ENCODE measurements around the gene SIX5. TPM values are rescaled to one million over a fixed set of nuclear protein-coding genes. Genes with fewer than 3 reads are reported as not detected.
A peak's percentile ranks its signal among the peaks of the same experiment; 100 is the strongest.

The SIX5 gene
- total RNA-seq (1.7 TPM), polyA plus RNA-seq (7.0 TPM)
- long read RNA-seq, donor 1 = 0 reads
- long read RNA-seq, donor 2 = 0 reads
- long read RNA-seq, donor 3, partial matches to known transcripts = 0 of 1 reads
- long read RNA-seq, donor 3, other reads (novel, unspliced or antisense) = 0 of 1 reads
- long read RNA-seq, donor 4, partial matches to known transcripts = 0 of 1 reads
- long read RNA-seq, donor 4, other reads (novel, unspliced or antisense) = 0 of 1 reads
- long read RNA-seq, donor 5, partial matches to known transcripts = 5 of 7 reads
- long read RNA-seq, donor 5, other reads (novel, unspliced or antisense) = 0 of 7 reads
- long read RNA-seq, donor 6, partial matches to known transcripts = 0 of 1 reads
- long read RNA-seq, donor 6, other reads (novel, unspliced or antisense) = 0 of 1 reads
- long read RNA-seq, donor 7 = 0 reads
- long read RNA-seq, donor 8, partial matches to known transcripts = 0 of 1 reads
- long read RNA-seq, donor 8, other reads (novel, unspliced or antisense) = 0 of 1 reads
- long read RNA-seq, donor 9 = 0 reads
- long read RNA-seq, donor 10 = 0 reads

DNA sequence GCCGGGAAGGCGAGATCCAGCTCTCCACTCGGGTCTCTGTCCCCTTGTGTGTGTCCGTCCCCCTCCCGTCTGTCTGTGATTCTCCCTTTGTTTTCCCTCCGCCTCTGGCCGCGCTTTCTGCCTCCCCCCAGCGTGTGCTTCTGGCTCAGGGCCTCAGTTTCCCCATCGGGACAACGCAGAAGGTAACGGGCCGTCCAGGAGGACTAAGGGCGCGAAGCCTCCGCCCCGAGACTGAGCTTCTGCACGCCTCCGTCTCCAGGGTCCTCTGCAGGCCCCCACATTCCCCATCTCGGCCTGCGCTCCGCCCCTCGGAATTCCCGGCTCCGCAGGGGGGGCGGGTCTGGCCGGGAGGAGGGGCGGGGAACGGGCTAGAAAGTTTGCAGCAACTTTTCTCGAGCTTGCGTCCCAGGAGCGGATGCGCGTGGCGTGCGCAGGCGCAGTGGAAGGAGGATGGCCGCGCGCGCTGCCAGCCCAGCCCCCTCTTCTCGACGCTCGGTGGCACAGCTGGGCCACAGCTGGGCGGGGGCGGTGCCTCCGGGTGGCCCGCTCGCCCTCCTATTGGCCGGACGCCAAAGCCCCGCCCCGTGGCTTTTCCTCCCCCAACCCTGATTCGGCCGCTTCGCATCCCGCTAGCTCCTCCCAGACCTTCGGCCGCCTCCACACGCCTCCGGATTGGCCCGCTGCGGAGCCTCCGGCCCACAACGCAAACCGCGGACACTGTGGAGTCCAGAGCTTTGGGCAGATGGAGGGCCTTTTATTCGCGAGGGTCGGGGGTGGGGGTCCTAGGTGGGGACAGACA lies at the start of gene SIX5:
Gene SIX5, minus strand, starts transcription at position 269 of the 799 bp plus-strand sequence. CDS start 408 bp downstream, outside the sequence.
- H3K4me1 ChIP-seq (ENCODE audit: control insufficient read depth in 2 of 2, insufficient read depth in 2 of 2, low read length in 2 of 2) = peaks cover 10 to 47% of the 10 kb centered on the region in 2 donors
- H3K9me3 ChIP-seq (ENCODE audit: control insufficient read depth in 2 of 2, insufficient read depth in 1 of 2, low read length in 1 of 2) = no peaks in the 10 kb centered on the region
- H3K27ac ChIP-seq (ENCODE audit: low read depth in 1 of 2, low read length in 1 of 2) = peak within 1 kb of the TSS; percentile 92 to 97
- peaks cover 0 to 4% of the 10 kb centered on the region in 2 donors for H3K36me3 ChIP-seq (ENCODE audit: control insufficient read depth in 2 of 2, insufficient read depth in 2 of 2, low read length in 1 of 2)
- peaks cover 38 to 70% of the 10 kb centered on the region in 2 donors for H3K27me3 ChIP-seq (ENCODE audit: control insufficient read depth in 2 of 2, insufficient read depth in 1 of 2, low read length in 1 of 2)
- WGBS = under 1% methylated on average over 70 of the region's 70 CpGs
- DNase-seq (ENCODE audit: low read depth in 6 of 9, low spot score in 9 of 9) = peak; percentile 82 to 98 (median 95)
- peak within 1 kb of the TSS; percentile 61 to 70 for H3K4me3 ChIP-seq (ENCODE audit: low read length in 2 of 2)

DNA sequence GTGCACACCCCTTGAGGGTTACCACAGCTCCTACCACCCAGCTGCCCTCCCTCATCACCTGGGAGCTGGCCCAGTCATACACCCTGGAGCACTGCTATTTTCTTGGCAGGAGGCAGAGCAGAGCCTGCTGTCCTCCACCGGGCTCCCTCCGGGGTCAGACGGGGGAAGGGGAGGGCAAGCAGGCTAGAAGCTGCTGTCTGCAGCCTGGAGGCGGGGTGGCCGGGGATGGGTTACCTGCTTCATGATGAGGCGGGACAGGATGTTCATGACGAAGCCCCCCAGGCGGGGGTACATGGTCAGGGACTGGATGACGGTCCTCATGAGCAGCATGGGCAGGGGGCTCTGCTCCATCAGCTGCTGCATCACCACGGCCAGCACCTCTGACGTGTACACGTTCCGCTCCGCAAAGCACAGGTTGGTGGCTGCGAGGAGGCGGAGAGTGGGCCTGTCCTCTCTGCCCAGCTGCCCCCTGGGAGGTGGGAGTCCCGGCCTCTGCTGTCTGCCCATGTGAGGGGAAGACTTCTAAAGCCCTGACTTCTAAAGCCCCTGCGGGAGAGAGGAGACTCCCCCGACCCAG lies 48.8 kb upstream of the SIX5 start:
- Histone ChIP-seq H3K9me3 (ENCODE audit: control insufficient read depth in 2 of 2, insufficient read depth in 1 of 2, low read length in 1 of 2) (no peaks in the 10 kb centered on the region), H3K36me3 (ENCODE audit: control insufficient read depth in 2 of 2, insufficient read depth in 2 of 2, low read length in 1 of 2) (peaks cover 25 to 34% of the 10 kb centered on the region in 2 donors), H3K4me3 (ENCODE audit: low read length in 2 of 2) (no peak overlapping the region), H3K27me3 (ENCODE audit: control insufficient read depth in 2 of 2, insufficient read depth in 1 of 2, low read length in 1 of 2) (peaks cover 2 to 26% of the 10 kb centered on the region in 2 donors), H3K4me1 (ENCODE audit: control insufficient read depth in 2 of 2, insufficient read depth in 2 of 2, low read length in 2 of 2) (peaks cover 0 to 23% of the 10 kb centered on the region in 2 donors), H3K27ac (ENCODE audit: low read depth in 1 of 2, low read length in 1 of 2) (no peak overlapping the region)
- WGBS = 95% methylated on average over 19 of the region's 19 CpGs
- DNase-seq (ENCODE audit: low read depth in 6 of 9, low spot score in 9 of 9) = no peak

DNA sequence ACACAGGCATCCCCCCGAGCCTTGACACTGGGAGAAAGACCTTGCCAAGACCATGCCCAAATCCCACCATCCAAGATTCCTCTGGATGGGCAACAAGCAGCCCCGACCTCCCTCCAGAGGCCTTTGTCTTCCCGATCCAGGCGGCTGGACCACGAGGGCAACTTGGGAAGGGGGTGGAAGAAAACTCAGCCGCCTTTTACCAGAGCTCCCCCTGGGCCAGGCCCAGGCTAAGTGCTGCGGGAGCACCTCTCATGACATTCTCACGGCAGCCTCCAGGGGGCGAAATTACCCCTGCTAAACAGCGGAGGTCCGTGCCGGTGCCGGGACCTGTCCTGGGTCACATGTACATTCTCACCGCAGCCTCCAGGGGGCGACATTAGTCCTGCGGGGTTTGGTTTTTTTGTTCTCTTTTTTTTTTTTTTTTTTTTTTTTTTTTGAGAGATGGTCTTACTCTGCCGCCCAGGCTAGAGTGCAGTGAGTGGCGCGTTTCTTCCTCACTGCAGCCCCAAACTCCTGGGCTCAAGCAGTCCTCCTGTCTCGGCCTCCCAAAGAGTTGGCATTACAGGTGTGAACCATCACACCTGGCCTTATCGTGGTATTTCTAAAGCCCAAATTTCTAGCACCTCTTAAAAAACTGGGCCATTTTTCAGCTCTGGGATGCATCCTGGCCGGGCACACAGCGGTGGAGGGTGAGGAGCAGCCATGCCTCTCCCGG lies 48.1 kb upstream of the SIX5 start:
- Histone ChIP-seq H3K27ac (ENCODE audit: low read depth in 1 of 2, low read length in 1 of 2) (no peak overlapping the region), H3K4me1 (ENCODE audit: control insufficient read depth in 2 of 2, insufficient read depth in 2 of 2, low read length in 2 of 2) (peaks cover 0 to 23% of the 10 kb centered on the region in 2 donors), H3K9me3 (ENCODE audit: control insufficient read depth in 2 of 2, insufficient read depth in 1 of 2, low read length in 1 of 2) (no peaks in the 10 kb centered on the region), H3K36me3 (ENCODE audit: control insufficient read depth in 2 of 2, insufficient read depth in 2 of 2, low read length in 1 of 2) (peaks cover 19 to 29% of the 10 kb centered on the region in 2 donors), H3K4me3 (ENCODE audit: low read length in 2 of 2) (no peak overlapping the region), H3K27me3 (ENCODE audit: control insufficient read depth in 2 of 2, insufficient read depth in 1 of 2, low read length in 1 of 2) (peaks cover 2 to 26% of the 10 kb centered on the region in 2 donors)
- peak; percentile 85 to 98 (median 92) for DNase-seq (ENCODE audit: low read depth in 6 of 9, low spot score in 9 of 9)
- 21% methylated on average over 24 of the region's 24 CpGs for WGBS

DNA sequence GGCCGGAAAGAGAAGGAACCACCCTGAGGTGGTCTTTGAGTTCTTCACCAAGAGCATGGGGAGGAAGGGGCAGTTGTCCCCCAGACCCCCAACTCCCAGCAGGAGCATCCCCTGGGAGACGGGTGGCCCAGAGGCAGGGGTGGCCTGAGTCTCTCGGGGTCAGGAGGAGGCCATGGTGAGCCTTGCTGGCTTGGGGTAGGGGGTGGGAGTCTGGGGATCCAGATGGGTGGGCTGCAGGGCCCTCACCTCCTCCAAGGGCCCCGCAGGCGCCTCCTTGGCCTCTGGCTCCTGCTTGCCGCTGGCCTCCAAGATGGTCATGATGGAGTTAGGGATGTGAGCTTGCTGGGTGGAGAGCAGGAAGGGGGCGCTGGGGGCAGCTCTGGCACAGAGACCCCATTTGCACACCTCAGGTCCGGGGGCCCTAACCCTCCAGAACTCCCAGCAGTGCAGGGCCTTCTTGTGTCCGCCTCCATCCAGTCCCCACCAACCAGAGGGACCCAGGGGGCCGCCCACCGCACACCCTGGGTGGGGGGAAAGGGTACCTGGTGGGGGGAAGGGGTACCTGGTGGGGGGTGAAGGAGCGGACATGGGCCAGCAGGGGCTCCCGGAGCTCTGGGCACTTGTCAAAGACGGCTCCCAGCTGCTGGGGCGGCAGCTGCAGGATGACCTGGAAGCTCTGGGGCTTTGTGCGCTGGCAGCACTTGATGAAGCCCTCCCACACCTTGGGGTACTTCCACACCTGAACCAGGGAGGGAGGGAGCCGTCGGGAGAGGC lies 47.4 kb upstream of the SIX5 start:
- Histone ChIP-seq H3K9me3 (ENCODE audit: control insufficient read depth in 2 of 2, insufficient read depth in 1 of 2, low read length in 1 of 2) (no peaks in the 10 kb centered on the region), H3K4me1 (ENCODE audit: control insufficient read depth in 2 of 2, insufficient read depth in 2 of 2, low read length in 2 of 2) (peaks cover 0 to 23% of the 10 kb centered on the region in 2 donors), H3K27ac (ENCODE audit: low read depth in 1 of 2, low read length in 1 of 2) (no peak overlapping the region), H3K36me3 (ENCODE audit: control insufficient read depth in 2 of 2, insufficient read depth in 2 of 2, low read length in 1 of 2) (peaks cover 14 to 25% of the 10 kb centered on the region in 2 donors), H3K4me3 (ENCODE audit: low read length in 2 of 2) (no peak overlapping the region), H3K27me3 (ENCODE audit: control insufficient read depth in 2 of 2, insufficient read depth in 1 of 2, low read length in 1 of 2) (peaks cover 2 to 26% of the 10 kb centered on the region in 2 donors)
- no peak for DNase-seq (ENCODE audit: low read depth in 6 of 9, low spot score in 9 of 9)
- WGBS = 91% methylated on average over 18 of the region's 18 CpGs

DNA sequence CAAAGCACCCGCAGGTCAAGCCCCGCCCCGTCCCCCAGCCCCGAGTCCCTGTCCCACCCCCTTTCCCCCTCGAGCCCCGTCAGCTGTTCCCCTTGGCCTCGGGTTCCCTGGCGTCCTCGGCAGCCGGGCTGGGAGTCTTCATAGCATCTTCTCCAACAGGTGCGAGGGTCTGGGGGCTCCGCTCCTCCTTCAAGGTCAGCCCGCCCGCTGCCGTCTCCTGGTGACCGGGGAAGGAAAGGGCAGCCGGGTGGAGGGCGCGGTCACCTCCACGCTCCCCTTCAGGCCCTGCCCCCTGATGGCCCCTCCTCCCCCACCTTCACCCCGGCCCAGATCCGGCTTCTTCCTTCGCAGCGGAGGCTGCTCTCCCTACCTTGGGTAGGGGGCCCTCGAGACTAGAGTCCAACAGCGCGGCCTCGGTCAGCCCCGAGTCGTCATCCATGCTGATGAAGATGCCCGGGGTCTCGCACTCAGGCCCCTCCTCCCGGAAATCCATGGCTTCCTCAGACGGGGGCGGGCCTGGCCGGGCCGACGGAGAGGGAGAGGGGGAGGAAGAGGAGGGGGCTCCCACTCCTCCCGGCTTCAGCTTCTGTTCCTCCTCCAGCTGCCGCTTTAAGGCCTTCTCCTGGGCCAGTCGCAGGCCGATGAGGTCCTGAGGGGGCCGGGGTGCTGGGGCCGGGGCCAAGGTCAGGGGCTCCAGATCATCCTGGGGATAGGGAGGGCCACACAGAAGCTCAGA lies 46.6 kb upstream of the SIX5 start:
- 7% methylated on average over 44 of the region's 44 CpGs for WGBS
- DNase-seq (ENCODE audit: low read depth in 6 of 9, low spot score in 9 of 9) = peak in 1 of 9 donors; percentile 39
- H3K27me3 ChIP-seq (ENCODE audit: control insufficient read depth in 2 of 2, insufficient read depth in 1 of 2, low read length in 1 of 2) = peaks cover 2 to 26% of the 10 kb centered on the region in 2 donors
- H3K27ac ChIP-seq (ENCODE audit: low read depth in 1 of 2, low read length in 1 of 2) = no peak overlapping the region
- H3K4me1 ChIP-seq (ENCODE audit: control insufficient read depth in 2 of 2, insufficient read depth in 2 of 2, low read length in 2 of 2) = peaks cover 0 to 23% of the 10 kb centered on the region in 2 donors
- peak overlapping the region; percentile 24 to 46 for H3K4me3 ChIP-seq (ENCODE audit: low read length in 2 of 2)
- H3K36me3 ChIP-seq (ENCODE audit: control insufficient read depth in 2 of 2, insufficient read depth in 2 of 2, low read length in 1 of 2) = peaks cover 6 to 19% of the 10 kb centered on the region in 2 donors
- no peaks in the 10 kb centered on the region for H3K9me3 ChIP-seq (ENCODE audit: control insufficient read depth in 2 of 2, insufficient read depth in 1 of 2, low read length in 1 of 2)

DNA sequence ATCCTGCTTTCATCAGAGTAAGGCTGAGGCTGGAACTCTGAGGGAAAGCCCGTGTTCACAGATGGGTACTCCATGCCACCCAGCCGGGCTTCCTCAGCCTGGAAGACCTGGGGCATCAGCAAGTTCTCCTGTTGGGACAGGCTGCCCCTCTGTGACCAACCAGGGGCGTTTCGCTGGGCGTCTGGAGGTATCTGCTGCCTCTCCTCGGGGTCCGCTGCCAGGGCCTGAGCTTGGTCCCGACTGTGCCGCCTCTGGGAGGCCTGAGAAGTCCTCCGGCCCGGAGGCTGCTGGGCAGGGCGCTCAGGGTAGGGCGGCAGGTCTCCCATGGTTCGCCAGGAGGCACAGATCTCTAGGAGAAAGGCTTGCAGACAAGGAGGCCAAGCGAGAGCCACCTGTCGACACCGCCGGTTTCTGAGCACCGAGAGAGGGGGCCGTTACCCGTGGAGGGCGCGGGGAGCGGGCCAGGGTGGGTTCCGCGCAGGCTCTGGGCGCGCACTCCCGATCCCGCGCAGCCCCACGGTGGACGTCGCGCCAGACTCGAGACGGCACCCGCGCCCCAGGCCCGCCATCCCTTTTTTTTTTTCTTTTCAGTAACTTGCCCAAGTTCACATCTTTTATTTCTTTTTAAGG lies 45.9 kb upstream of the SIX5 start, which contains the start of gene RSPH6A:
Gene RSPH6A, minus strand, starts transcription at position 458 of the 630 bp plus-strand sequence. Its CDS starts 132 bp downstream, at position 326.
- H3K27ac ChIP-seq (ENCODE audit: low read depth in 1 of 2, low read length in 1 of 2) = peak within 1 kb of the TSS in 1 of 2 donors; percentile 31

DNA sequence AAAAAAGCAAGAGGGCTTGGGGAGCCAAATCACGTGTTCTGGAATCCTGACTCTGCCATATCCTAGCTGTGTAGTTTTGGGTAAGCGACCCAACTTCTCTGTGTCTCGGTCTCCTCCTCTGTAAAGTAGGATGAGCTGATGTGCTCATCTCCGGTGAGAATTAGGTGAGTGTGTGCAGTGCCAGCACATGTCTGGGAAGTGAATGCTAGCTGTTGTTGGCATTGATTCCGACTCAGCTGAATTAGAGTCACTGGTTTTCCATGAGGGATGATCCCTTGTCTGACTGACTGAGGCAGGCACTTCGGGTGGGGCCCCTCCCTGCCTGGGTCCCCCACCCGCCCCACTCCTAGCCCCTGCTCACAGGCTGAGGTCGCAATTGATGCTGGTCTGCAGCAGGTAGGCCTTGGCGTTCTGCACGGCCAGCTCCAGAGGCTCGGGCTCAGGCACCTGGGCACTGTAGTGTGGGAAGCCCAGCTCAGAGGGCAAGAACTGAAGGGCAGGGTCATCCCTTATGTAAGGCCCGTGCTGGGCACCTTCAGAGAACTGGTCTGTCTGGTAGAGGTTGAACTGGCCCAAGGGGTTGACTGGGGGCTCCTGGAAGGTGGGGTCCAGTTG lies 45.2 kb upstream of the SIX5 start:
- Histone ChIP-seq H3K36me3 (ENCODE audit: control insufficient read depth in 2 of 2, insufficient read depth in 2 of 2, low read length in 1 of 2) (peaks cover 0 to 9% of the 10 kb centered on the region in 2 donors), H3K4me1 (ENCODE audit: control insufficient read depth in 2 of 2, insufficient read depth in 2 of 2, low read length in 2 of 2) (peaks cover 5 to 33% of the 10 kb centered on the region in 2 donors), H3K9me3 (ENCODE audit: control insufficient read depth in 2 of 2, insufficient read depth in 1 of 2, low read length in 1 of 2) (no peaks in the 10 kb centered on the region), H3K4me3 (ENCODE audit: low read length in 2 of 2) (no peak overlapping the region), H3K27ac (ENCODE audit: low read depth in 1 of 2, low read length in 1 of 2) (peak overlapping the region in 1 of 2 donors; percentile 31), H3K27me3 (ENCODE audit: control insufficient read depth in 2 of 2, insufficient read depth in 1 of 2, low read length in 1 of 2) (peaks cover 2 to 26% of the 10 kb centered on the region in 2 donors)
- 94% methylated on average over 12 of the region's 12 CpGs for WGBS
- DNase-seq (ENCODE audit: low read depth in 6 of 9, low spot score in 9 of 9) = no peak

More for the DNA sequence above, 45.9 kb upstream of the SIX5 start, which contains the start of gene RSPH6A:
- peaks cover 4 to 12% of the 10 kb centered on the region in 2 donors for H3K36me3 ChIP-seq (ENCODE audit: control insufficient read depth in 2 of 2, insufficient read depth in 2 of 2, low read length in 1 of 2)
- peak within 1 kb of the TSS; percentile 24 to 46 for H3K4me3 ChIP-seq (ENCODE audit: low read length in 2 of 2)
- no peak for DNase-seq (ENCODE audit: low read depth in 6 of 9, low spot score in 9 of 9)
- H3K27me3 ChIP-seq (ENCODE audit: control insufficient read depth in 2 of 2, insufficient read depth in 1 of 2, low read length in 1 of 2) = peaks cover 2 to 26% of the 10 kb centered on the region in 2 donors
- 21% methylated on average over 40 of the region's 40 CpGs for WGBS
- no peaks in the 10 kb centered on the region for H3K9me3 ChIP-seq (ENCODE audit: control insufficient read depth in 2 of 2, insufficient read depth in 1 of 2, low read length in 1 of 2)
- H3K4me1 ChIP-seq (ENCODE audit: control insufficient read depth in 2 of 2, insufficient read depth in 2 of 2, low read length in 2 of 2) = peaks cover 0 to 26% of the 10 kb centered on the region in 2 donors
